Ovary (tissue), 3 donors: ENCODE data around the gene CEP85L.

Source experiments
- EP300 ChIP-seq: sonication (generic); formaldehyde crosslinking; IDR thresholded peaks from one replicate; pipeline ENCODE4 v1.6.1; 2017; ENCODE audit warnings: antibody characterized with exemption
- POLR2A ChIP-seq: fragments of 450-650 bp; IDR thresholded peaks from one replicate; pipeline ENCODE4 v1.6.1; 2017; ENCODE audit warnings: antibody characterized with exemption, mild to moderate bottlenecking, moderate library complexity
- TF ChIP-seq, protein P1 (sequence below), 3 donors: fragments of 450-650 bp in 2 of 3; fragments of 200-600 bp in 1 of 3; IDR thresholded peaks; one replicate each; pipeline versions ENCODE4 v1.5.1 to v1.8.0; 2016 to 2022; ENCODE audit warnings: antibody characterized with exemption in 3 of 3, mild to moderate bottlenecking in 1 of 3
- donor health status: DM: no; HTN: no; CAD: no.

- TF ChIP-seq POLR2A, result no peak
- TF ChIP-seq, protein P1, sequence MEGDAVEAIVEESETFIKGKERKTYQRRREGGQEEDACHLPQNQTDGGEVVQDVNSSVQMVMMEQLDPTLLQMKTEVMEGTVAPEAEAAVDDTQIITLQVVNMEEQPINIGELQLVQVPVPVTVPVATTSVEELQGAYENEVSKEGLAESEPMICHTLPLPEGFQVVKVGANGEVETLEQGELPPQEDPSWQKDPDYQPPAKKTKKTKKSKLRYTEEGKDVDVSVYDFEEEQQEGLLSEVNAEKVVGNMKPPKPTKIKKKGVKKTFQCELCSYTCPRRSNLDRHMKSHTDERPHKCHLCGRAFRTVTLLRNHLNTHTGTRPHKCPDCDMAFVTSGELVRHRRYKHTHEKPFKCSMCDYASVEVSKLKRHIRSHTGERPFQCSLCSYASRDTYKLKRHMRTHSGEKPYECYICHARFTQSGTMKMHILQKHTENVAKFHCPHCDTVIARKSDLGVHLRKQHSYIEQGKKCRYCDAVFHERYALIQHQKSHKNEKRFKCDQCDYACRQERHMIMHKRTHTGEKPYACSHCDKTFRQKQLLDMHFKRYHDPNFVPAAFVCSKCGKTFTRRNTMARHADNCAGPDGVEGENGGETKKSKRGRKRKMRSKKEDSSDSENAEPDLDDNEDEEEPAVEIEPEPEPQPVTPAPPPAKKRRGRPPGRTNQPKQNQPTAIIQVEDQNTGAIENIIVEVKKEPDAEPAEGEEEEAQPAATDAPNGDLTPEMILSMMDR (IDR thresholded peaks at IDR 0.05), result no peak
- no peak for TF ChIP-seq EP300
Measured at GRCh38 chr6:118495485-118496280, 155.7 kb downstream of the CEP85L start.
